Astrocyte (in vitro differentiated cells and primary cell): ENCODE results near the gene HTR3B.

Experiments
- CTCF ChIP-seq: IDR thresholded peaks from 2 replicates; pipeline ENCODE4 v1.5.1; 2011; ENCODE audit warnings: low read depth, mild to moderate bottlenecking, inconsistent platforms, low read length, moderate library complexity; ENCODE audit not compliant: insufficient read depth
- EZH2 ChIP-seq: IDR thresholded peaks from 2 replicates; pipeline ENCODE4 v1.6.1; 2012; ENCODE audit warnings: mild to moderate bottlenecking, low read length, inconsistent platforms; ENCODE audit not compliant: insufficient read depth

GRCh38 chr11:113977071-113977490 lies 72.5 kb downstream of the HTR3B start:
- TF ChIP-seq CTCF (no peak), EZH2 (no peak)
